ENCODE measurements around the gene ZDHHC14.

ZDHHC14 gene

GRCh38 chr6:157653521-157653920, 272.5 kb downstream of the ZDHHC14 start:
- peaks cover 7 to 10% of the 10 kb centered on the region in 2 donors for H3K36me3 ChIP-seq (ENCODE audit: control insufficient read depth in 2 of 2, insufficient read depth in 2 of 2, low read length in 2 of 2)
- H3K27ac ChIP-seq (ENCODE audit: low read depth in 2 of 2, low read length in 2 of 2), result no peak overlapping the region
- no peaks in the 10 kb centered on the region for H3K4me1 ChIP-seq (ENCODE audit: control insufficient read depth in 2 of 2, insufficient read depth in 2 of 2, low read length in 2 of 2)

GRCh38 chr6:157655139-157655538, 274.1 kb downstream of the ZDHHC14 start:
- H3K27ac ChIP-seq (ENCODE audit: low read depth in 2 of 2, low read length in 2 of 2), result no peak overlapping the region
- H3K27me3 ChIP-seq (ENCODE audit: control insufficient read depth in 2 of 2, insufficient read depth in 2 of 2, low read length in 2 of 2), result no peaks in the 10 kb centered on the region
- H3K4me1 ChIP-seq (ENCODE audit: control insufficient read depth in 2 of 2, insufficient read depth in 2 of 2, low read length in 2 of 2), result no peaks in the 10 kb centered on the region
- no peak overlapping the region for H3K4me3 ChIP-seq (ENCODE audit: low read length in 2 of 2)
- no peaks in the 10 kb centered on the region for H3K9me3 ChIP-seq (ENCODE audit: control insufficient read depth in 2 of 2, low read length in 2 of 2)
- H3K36me3 ChIP-seq (ENCODE audit: control insufficient read depth in 2 of 2, insufficient read depth in 2 of 2, low read length in 2 of 2), result peaks cover 7 to 10% of the 10 kb centered on the region in 2 donors
- no peak overlapping the region for H3K9ac ChIP-seq (ENCODE audit: low read depth in 1 of 2, low read length in 2 of 2)

More at GRCh38 chr6:157653521-157653920, 272.5 kb downstream of the ZDHHC14 start:
- Histone ChIP-seq H3K9ac (ENCODE audit: low read depth in 1 of 2, low read length in 2 of 2) (no peak overlapping the region), H3K4me3 (ENCODE audit: low read length in 2 of 2) (no peak overlapping the region), H3K27me3 (ENCODE audit: control insufficient read depth in 2 of 2, insufficient read depth in 2 of 2, low read length in 2 of 2) (no peaks in the 10 kb centered on the region), H3K9me3 (ENCODE audit: control insufficient read depth in 2 of 2, low read length in 2 of 2) (no peaks in the 10 kb centered on the region)

GRCh38 chr6:157656437-157656997, 275.5 kb downstream of the ZDHHC14 start:
- Histone ChIP-seq H3K4me3 (ENCODE audit: low read length in 2 of 2) (no peak overlapping the region), H3K4me1 (ENCODE audit: control insufficient read depth in 2 of 2, insufficient read depth in 2 of 2, low read length in 2 of 2) (no peaks in the 10 kb centered on the region), H3K27me3 (ENCODE audit: control insufficient read depth in 2 of 2, insufficient read depth in 2 of 2, low read length in 2 of 2) (no peaks in the 10 kb centered on the region), H3K9ac (ENCODE audit: low read depth in 1 of 2, low read length in 2 of 2) (no peak overlapping the region), H3K27ac (ENCODE audit: low read depth in 2 of 2, low read length in 2 of 2) (no peak overlapping the region), H3K36me3 (ENCODE audit: control insufficient read depth in 2 of 2, insufficient read depth in 2 of 2, low read length in 2 of 2) (peaks cover 7 to 10% of the 10 kb centered on the region in 2 donors), H3K9me3 (ENCODE audit: control insufficient read depth in 2 of 2, low read length in 2 of 2) (no peaks in the 10 kb centered on the region)

- Histone ChIP-seq H3K9me3 (ENCODE audit: control insufficient read depth in 2 of 2, low read length in 2 of 2) (no peaks in the 10 kb centered on the region), H3K9ac (ENCODE audit: low read depth in 1 of 2, low read length in 2 of 2) (no peak overlapping the region), H3K36me3 (ENCODE audit: control insufficient read depth in 2 of 2, insufficient read depth in 2 of 2, low read length in 2 of 2) (peaks cover 7 to 10% of the 10 kb centered on the region in 2 donors), H3K27ac (ENCODE audit: low read depth in 2 of 2, low read length in 2 of 2) (no peak overlapping the region), H3K4me1 (ENCODE audit: control insufficient read depth in 2 of 2, insufficient read depth in 2 of 2, low read length in 2 of 2) (no peaks in the 10 kb centered on the region), H3K27me3 (ENCODE audit: control insufficient read depth in 2 of 2, insufficient read depth in 2 of 2, low read length in 2 of 2) (no peaks in the 10 kb centered on the region), H3K4me3 (ENCODE audit: low read length in 2 of 2) (no peak overlapping the region)
Observed at GRCh38 chr6:157657754-157658153, 276.8 kb downstream of the ZDHHC14 start.

- Histone ChIP-seq H3K9me3 (ENCODE audit: control insufficient read depth in 2 of 2, low read length in 2 of 2) (no peaks in the 10 kb centered on the region), H3K27ac (ENCODE audit: low read depth in 2 of 2, low read length in 2 of 2) (no peak overlapping the region), H3K9ac (ENCODE audit: low read depth in 1 of 2, low read length in 2 of 2) (no peak overlapping the region), H3K36me3 (ENCODE audit: control insufficient read depth in 2 of 2, insufficient read depth in 2 of 2, low read length in 2 of 2) (peaks cover 7 to 8% of the 10 kb centered on the region in 2 donors), H3K4me1 (ENCODE audit: control insufficient read depth in 2 of 2, insufficient read depth in 2 of 2, low read length in 2 of 2) (no peaks in the 10 kb centered on the region), H3K4me3 (ENCODE audit: low read length in 2 of 2) (no peak overlapping the region), H3K27me3 (ENCODE audit: control insufficient read depth in 2 of 2, insufficient read depth in 2 of 2, low read length in 2 of 2) (no peaks in the 10 kb centered on the region)
Observed at GRCh38 chr6:157658301-157658700, 277.3 kb downstream of the ZDHHC14 start.

- no peaks in the 10 kb centered on the region for H3K9me3 ChIP-seq (ENCODE audit: control insufficient read depth in 2 of 2, low read length in 2 of 2)
- no peak overlapping the region for H3K27ac ChIP-seq (ENCODE audit: low read depth in 2 of 2, low read length in 2 of 2)
- peaks cover 0 to 6% of the 10 kb centered on the region in 2 donors for H3K36me3 ChIP-seq (ENCODE audit: control insufficient read depth in 2 of 2, insufficient read depth in 2 of 2, low read length in 2 of 2)
- no peak overlapping the region for H3K4me3 ChIP-seq (ENCODE audit: low read length in 2 of 2)
- peaks cover 0 to under 1% of the 10 kb centered on the region in 2 donors for H3K4me1 ChIP-seq (ENCODE audit: control insufficient read depth in 2 of 2, insufficient read depth in 2 of 2, low read length in 2 of 2)
- no peaks in the 10 kb centered on the region for H3K27me3 ChIP-seq (ENCODE audit: control insufficient read depth in 2 of 2, insufficient read depth in 2 of 2, low read length in 2 of 2)
- H3K9ac ChIP-seq (ENCODE audit: low read depth in 1 of 2, low read length in 2 of 2), result no peak overlapping the region
Observed at GRCh38 chr6:157659536-157660271, 278.7 kb downstream of the ZDHHC14 start.

- Histone ChIP-seq H3K36me3 (ENCODE audit: control insufficient read depth in 2 of 2, insufficient read depth in 2 of 2, low read length in 2 of 2) (peaks cover 0 to 6% of the 10 kb centered on the region in 2 donors), H3K4me3 (ENCODE audit: low read length in 2 of 2) (no peak overlapping the region), H3K4me1 (ENCODE audit: control insufficient read depth in 2 of 2, insufficient read depth in 2 of 2, low read length in 2 of 2) (peaks cover 0 to 5% of the 10 kb centered on the region in 2 donors)
Observed at GRCh38 chr6:157660414-157660813, 279.4 kb downstream of the ZDHHC14 start.

GRCh38 chr6:157661652-157662051, 280.7 kb downstream of the ZDHHC14 start:
- Histone ChIP-seq H3K4me3 (ENCODE audit: low read length in 2 of 2) (no peak overlapping the region), H3K36me3 (ENCODE audit: control insufficient read depth in 2 of 2, insufficient read depth in 2 of 2, low read length in 2 of 2) (peaks cover 0 to 6% of the 10 kb centered on the region in 2 donors), H3K27ac (ENCODE audit: low read depth in 2 of 2, low read length in 2 of 2) (no peak overlapping the region), H3K27me3 (ENCODE audit: control insufficient read depth in 2 of 2, insufficient read depth in 2 of 2, low read length in 2 of 2) (no peaks in the 10 kb centered on the region), H3K4me1 (ENCODE audit: control insufficient read depth in 2 of 2, insufficient read depth in 2 of 2, low read length in 2 of 2) (peaks cover 0 to 5% of the 10 kb centered on the region in 2 donors), H3K9ac (ENCODE audit: low read depth in 1 of 2, low read length in 2 of 2) (no peak overlapping the region), H3K9me3 (ENCODE audit: control insufficient read depth in 2 of 2, low read length in 2 of 2) (no peaks in the 10 kb centered on the region)

More at GRCh38 chr6:157660414-157660813, 279.4 kb downstream of the ZDHHC14 start:
- Histone ChIP-seq H3K27me3 (ENCODE audit: control insufficient read depth in 2 of 2, insufficient read depth in 2 of 2, low read length in 2 of 2) (no peaks in the 10 kb centered on the region), H3K27ac (ENCODE audit: low read depth in 2 of 2, low read length in 2 of 2) (no peak overlapping the region), H3K9ac (ENCODE audit: low read depth in 1 of 2, low read length in 2 of 2) (no peak overlapping the region), H3K9me3 (ENCODE audit: control insufficient read depth in 2 of 2, low read length in 2 of 2) (no peaks in the 10 kb centered on the region)

- Histone ChIP-seq H3K36me3 (ENCODE audit: control insufficient read depth in 2 of 2, insufficient read depth in 2 of 2, low read length in 2 of 2) (no peaks in the 10 kb centered on the region), H3K27ac (ENCODE audit: low read depth in 2 of 2, low read length in 2 of 2) (no peak overlapping the region), H3K4me1 (ENCODE audit: control insufficient read depth in 2 of 2, insufficient read depth in 2 of 2, low read length in 2 of 2) (peaks cover 0 to 5% of the 10 kb centered on the region in 2 donors), H3K27me3 (ENCODE audit: control insufficient read depth in 2 of 2, insufficient read depth in 2 of 2, low read length in 2 of 2) (no peaks in the 10 kb centered on the region), H3K9me3 (ENCODE audit: control insufficient read depth in 2 of 2, low read length in 2 of 2) (no peaks in the 10 kb centered on the region), H3K9ac (ENCODE audit: low read depth in 1 of 2, low read length in 2 of 2) (no peak overlapping the region), H3K4me3 (ENCODE audit: low read length in 2 of 2) (no peak overlapping the region)
Observed at GRCh38 chr6:157663261-157663660, 282.3 kb downstream of the ZDHHC14 start.

GRCh38 chr6:157665180-157665579, 284.2 kb downstream of the ZDHHC14 start:
- no peak overlapping the region for H3K27ac ChIP-seq (ENCODE audit: low read depth in 2 of 2, low read length in 2 of 2)
- no peaks in the 10 kb centered on the region for H3K36me3 ChIP-seq (ENCODE audit: control insufficient read depth in 2 of 2, insufficient read depth in 2 of 2, low read length in 2 of 2)
- H3K4me1 ChIP-seq (ENCODE audit: control insufficient read depth in 2 of 2, insufficient read depth in 2 of 2, low read length in 2 of 2), result peaks cover 3 to 16% of the 10 kb centered on the region in 2 donors
- no peak overlapping the region for H3K4me3 ChIP-seq (ENCODE audit: low read length in 2 of 2)
- H3K9ac ChIP-seq (ENCODE audit: low read depth in 1 of 2, low read length in 2 of 2), result no peak overlapping the region
- H3K9me3 ChIP-seq (ENCODE audit: control insufficient read depth in 2 of 2, low read length in 2 of 2), result no peaks in the 10 kb centered on the region
- H3K27me3 ChIP-seq (ENCODE audit: control insufficient read depth in 2 of 2, insufficient read depth in 2 of 2, low read length in 2 of 2), result no peaks in the 10 kb centered on the region
